DND-41 (cell line): ENCODE data around the gene KLHDC8A.

ENCODE experiments used
- ATAC-seq: fragments of 200-7000 bp; cut with Tn5 transposase; 3 replicates; pipeline ENCODE4 v1.9.1; 2021; ENCODE audit warnings: low read depth; ENCODE audit not compliant: insufficient read depth
- DNase-seq: peaks from one replicate; pipeline ENCODE4 v3.0.0-alpha.2; 2020
- H2AFZ ChIP-seq: 2 replicates; pipeline ENCODE4 v1.6.0; 2012; ENCODE audit warnings: low read depth, low read length
- H3K27ac ChIP-seq: 2 replicates; pipeline ENCODE4 v1.5.1; 2012; ENCODE audit warnings: low read length, inconsistent platforms
- H3K27me3 ChIP-seq: fragments of 200-600 bp; sonication (generic); 2 replicates; pipeline ENCODE4 v1.6.0; 2012; ENCODE audit warnings: low read length, mild to moderate bottlenecking, inconsistent platforms; ENCODE audit not compliant: insufficient read depth, poor library complexity
- H3K36me3 ChIP-seq: 2 replicates; pipeline ENCODE4 v1.5.1; 2012; ENCODE audit warnings: low read length, inconsistent platforms; ENCODE audit not compliant: insufficient read depth
- H3K4me1 ChIP-seq: 2 replicates; pipeline ENCODE4 v1.5.1; 2012; ENCODE audit warnings: mild to moderate bottlenecking, low read length; ENCODE audit not compliant: insufficient read depth
- H3K4me2 ChIP-seq: 2 replicates; pipeline ENCODE4 v1.6.0; 2012; ENCODE audit warnings: mild to moderate bottlenecking, moderate library complexity, low read length, inconsistent platforms; ENCODE audit not compliant: insufficient read depth
- H3K4me3 ChIP-seq, 2 experiments: fragments of 200-600 bp in 1 of 2; shearing (Covaris generic) in 1 of 2; 2 replicates each; pipeline ENCODE4 v1.5.1; 2012 to 2016; ENCODE audit warnings: inconsistent platforms in 2 of 2, low read length in 2 of 2, mild to moderate bottlenecking in 2 of 2, low read depth in 1 of 2, moderate library complexity in 1 of 2
- H3K79me2 ChIP-seq: 2 replicates; pipeline ENCODE4 v1.6.0; 2012; ENCODE audit warnings: low read length, inconsistent platforms; ENCODE audit not compliant: insufficient read depth
- H3K9ac ChIP-seq: 2 replicates; pipeline ENCODE4 v1.6.0; 2012; ENCODE audit warnings: low read depth, mild to moderate bottlenecking, inconsistent platforms, low read length, moderate library complexity
- H3K9me3 ChIP-seq: 2 replicates; pipeline ENCODE4 v1.5.1; 2012; ENCODE audit warnings: low read length, moderate library complexity, mild to moderate bottlenecking, inconsistent platforms; ENCODE audit not compliant: insufficient read depth, severe bottlenecking
- H4K20me1 ChIP-seq: 2 replicates; pipeline ENCODE4 v1.6.0; 2012; ENCODE audit warnings: low read length; ENCODE audit not compliant: insufficient read depth
- EZH2 ChIP-seq: IDR thresholded peaks from 3 replicates; pipeline ENCODE4 v1.6.1; 2012; ENCODE audit warnings: borderline replicate concordance, low read depth, mild to moderate bottlenecking, moderate library complexity, low read length, inconsistent platforms; ENCODE audit not compliant: severe bottlenecking
- TF ChIP-seq, protein P1 (sequence below): IDR thresholded peaks from 2 replicates; pipeline ENCODE4 v1.5.1; 2012; ENCODE audit warnings: borderline replicate concordance, low read length, moderate library complexity, mild to moderate bottlenecking; ENCODE audit not compliant: poor library complexity, severe bottlenecking; ENCODE audit errors: extremely low read depth

KLHDC8A gene

DNA sequence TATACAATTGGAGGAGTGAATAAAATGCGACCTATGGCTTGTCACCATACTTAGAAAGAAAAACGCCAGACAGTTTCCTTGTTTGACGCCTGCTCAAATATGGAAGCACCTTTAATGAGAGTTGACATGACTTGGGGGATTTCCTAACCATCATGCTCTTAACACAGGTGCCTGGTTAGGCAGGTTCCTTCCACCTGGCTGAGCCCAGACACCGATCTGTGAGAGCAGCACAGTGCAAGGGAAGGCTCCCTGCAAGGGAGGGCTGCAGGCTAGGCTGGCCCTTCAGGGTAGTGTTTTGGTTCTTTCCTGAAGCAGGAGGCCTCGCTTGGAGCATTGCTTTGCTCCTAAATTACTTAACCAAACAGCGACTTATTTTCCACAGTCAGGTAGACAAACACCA is 24.6 kb upstream of the KLHDC8A start:
- H3K4me1 ChIP-seq = no peaks in the 10 kb centered on the region
- H2AFZ ChIP-seq = no peak overlapping the region
- no peaks in the 10 kb centered on the region for H3K79me2 ChIP-seq
- no peaks in the 10 kb centered on the region for H3K36me3 ChIP-seq
- no peak overlapping the region for H3K4me3 ChIP-seq
- no peak for DNase-seq
- no peak overlapping the region for H3K9ac ChIP-seq
- H3K9me3 ChIP-seq = no peaks in the 10 kb centered on the region
- H3K4me2 ChIP-seq = no peak overlapping the region
- no peak overlapping the region for H3K27ac ChIP-seq
- no peak for ATAC-seq
- peaks cover 34% of the 10 kb centered on the region for H3K27me3 ChIP-seq
- H4K20me1 ChIP-seq = no peaks in the 10 kb centered on the region
- TF ChIP-seq EZH2 = no peak
- TF ChIP-seq, protein P1, sequence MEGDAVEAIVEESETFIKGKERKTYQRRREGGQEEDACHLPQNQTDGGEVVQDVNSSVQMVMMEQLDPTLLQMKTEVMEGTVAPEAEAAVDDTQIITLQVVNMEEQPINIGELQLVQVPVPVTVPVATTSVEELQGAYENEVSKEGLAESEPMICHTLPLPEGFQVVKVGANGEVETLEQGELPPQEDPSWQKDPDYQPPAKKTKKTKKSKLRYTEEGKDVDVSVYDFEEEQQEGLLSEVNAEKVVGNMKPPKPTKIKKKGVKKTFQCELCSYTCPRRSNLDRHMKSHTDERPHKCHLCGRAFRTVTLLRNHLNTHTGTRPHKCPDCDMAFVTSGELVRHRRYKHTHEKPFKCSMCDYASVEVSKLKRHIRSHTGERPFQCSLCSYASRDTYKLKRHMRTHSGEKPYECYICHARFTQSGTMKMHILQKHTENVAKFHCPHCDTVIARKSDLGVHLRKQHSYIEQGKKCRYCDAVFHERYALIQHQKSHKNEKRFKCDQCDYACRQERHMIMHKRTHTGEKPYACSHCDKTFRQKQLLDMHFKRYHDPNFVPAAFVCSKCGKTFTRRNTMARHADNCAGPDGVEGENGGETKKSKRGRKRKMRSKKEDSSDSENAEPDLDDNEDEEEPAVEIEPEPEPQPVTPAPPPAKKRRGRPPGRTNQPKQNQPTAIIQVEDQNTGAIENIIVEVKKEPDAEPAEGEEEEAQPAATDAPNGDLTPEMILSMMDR = no peak

DNA sequence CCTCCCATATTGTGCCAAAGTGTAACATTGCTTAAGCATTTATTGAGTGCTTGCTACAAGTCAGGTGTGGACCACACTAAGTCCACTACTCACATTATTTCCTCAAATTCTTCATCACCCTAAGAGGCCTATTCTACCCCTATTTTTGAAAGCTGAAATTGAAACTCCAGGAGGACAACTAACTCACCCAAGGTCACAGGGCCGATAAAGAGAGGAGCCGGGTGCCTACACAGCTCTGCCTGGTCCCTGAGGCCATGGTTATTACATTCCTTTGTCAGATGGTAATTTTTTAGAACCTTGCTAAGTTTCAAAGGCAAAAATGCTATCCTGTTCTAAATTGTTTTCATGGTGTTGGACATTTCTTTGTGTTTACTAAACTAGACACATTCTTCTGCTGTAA is 24.2 kb upstream of the KLHDC8A start:
- DNase-seq (no peak), ATAC-seq (no peak)
- Histone ChIP-seq H3K9me3 (no peaks in the 10 kb centered on the region), H3K79me2 (no peaks in the 10 kb centered on the region), H4K20me1 (no peaks in the 10 kb centered on the region), H3K9ac (no peak overlapping the region), H3K27ac (no peak overlapping the region), H3K4me1 (no peaks in the 10 kb centered on the region), H3K4me3 (no peak overlapping the region), H2AFZ (no peak overlapping the region), H3K36me3 (no peaks in the 10 kb centered on the region), H3K27me3 (peaks cover 35% of the 10 kb centered on the region), H3K4me2 (no peak overlapping the region)
- TF ChIP-seq EZH2 = no peak
- TF ChIP-seq, protein P1 = no peak

DNA sequence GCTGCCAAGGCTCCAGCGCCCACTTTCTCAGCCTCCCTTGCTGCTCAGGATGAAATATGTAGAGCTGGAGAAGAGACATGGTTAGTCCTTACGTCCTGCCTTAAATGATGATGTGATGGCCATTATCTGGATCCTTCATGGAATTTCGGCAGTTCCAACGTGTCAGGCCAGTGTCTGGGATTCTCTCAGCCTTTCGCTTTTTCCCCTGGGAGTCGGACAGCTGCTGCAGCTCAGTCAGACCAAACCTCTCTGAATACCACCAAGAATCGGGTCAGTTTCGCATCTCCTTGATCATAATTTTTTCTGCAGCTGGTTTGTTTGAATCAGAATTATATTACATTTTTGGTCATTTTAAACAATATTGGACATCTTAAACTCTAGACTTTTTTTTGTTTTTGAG is 22.3 kb upstream of the KLHDC8A start:
- ATAC-seq (no peak), DNase-seq (no peak)
- H3K4me2 ChIP-seq = no peak overlapping the region
- H3K9me3 ChIP-seq = no peaks in the 10 kb centered on the region
- H3K36me3 ChIP-seq = no peaks in the 10 kb centered on the region
- H3K9ac ChIP-seq = no peak overlapping the region
- no peak overlapping the region for H3K4me3 ChIP-seq
- H3K4me1 ChIP-seq = no peaks in the 10 kb centered on the region
- H4K20me1 ChIP-seq = no peaks in the 10 kb centered on the region
- peaks cover 40% of the 10 kb centered on the region for H3K27me3 ChIP-seq
- no peak for TF ChIP-seq EZH2
- TF ChIP-seq, protein P1 = no peak
- H3K79me2 ChIP-seq = no peaks in the 10 kb centered on the region
- no peak overlapping the region for H3K27ac ChIP-seq
- no peak overlapping the region for H2AFZ ChIP-seq

DNA sequence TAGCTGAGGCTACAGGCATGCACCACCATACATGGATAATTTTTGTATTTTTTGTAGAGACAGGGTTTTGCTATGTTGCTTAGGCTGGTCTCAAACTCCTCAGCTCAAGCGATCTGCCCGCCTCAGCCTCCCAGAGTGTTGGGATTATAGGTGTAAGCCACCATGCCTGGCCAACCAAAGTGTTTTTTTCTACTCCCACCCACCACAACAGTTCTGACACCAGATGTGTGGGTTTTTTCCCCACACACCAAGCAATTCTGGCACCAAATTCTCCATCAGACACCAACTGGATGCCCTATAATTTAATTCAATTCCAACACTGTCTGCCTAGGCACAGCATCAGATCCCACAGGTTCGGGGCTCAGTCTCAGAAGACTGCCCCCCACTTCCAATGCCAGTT is 20.6 kb upstream of the KLHDC8A start:
- Histone ChIP-seq H3K27me3 (peaks cover 49% of the 10 kb centered on the region), H2AFZ (no peak overlapping the region), H3K4me3 (no peak overlapping the region), H4K20me1 (no peaks in the 10 kb centered on the region), H3K4me1 (no peaks in the 10 kb centered on the region), H3K36me3 (no peaks in the 10 kb centered on the region), H3K4me2 (no peak overlapping the region), H3K27ac (no peak overlapping the region), H3K9ac (no peak overlapping the region), H3K9me3 (no peaks in the 10 kb centered on the region), H3K79me2 (no peaks in the 10 kb centered on the region)
- TF ChIP-seq, protein P1 = no peak
- TF ChIP-seq EZH2 = peak; percentile 14
- no peak for ATAC-seq
- DNase-seq = no peak
